GM11168 (cell line): ENCODE results near the gene GABRG1.

Source experiments
- in situ Hi-C: fragments of 300-500 bp; cut with MboI; formaldehyde crosslinking; loops from one replicate; pipeline ENCODE4 v1.12.0; 2022; ENCODE audit warnings: low sequenced_read_pairs; ENCODE audit not compliant: unreplicated experiment

The GABRG1 gene

GRCh38 chr4:46123913-46124755 is at the start of gene GABRG1:
GABRG1 (minus strand) TSS chr4:46124054; CDS start chr4:46123913, 141 bp downstream.
- in situ Hi-C loops = no loop called here

- in situ Hi-C loops = no loop called here
These were observed 23.1 kb upstream of the GABRG1 start for GRCh38 chr4:46146993-46147392.

- in situ Hi-C loops = no loop called here
These were observed 7.7 kb upstream of the GABRG1 start for GRCh38 chr4:46131498-46132057.

GRCh38 chr4:46124773-46125413 is 1.0 kb upstream of the GABRG1 start:
- in situ Hi-C loops = no loop called here

- in situ Hi-C loops = no loop called here
These were observed 42.2 kb downstream of the GABRG1 start for GRCh38 chr4:46081674-46082073.

GRCh38 chr4:46081248-46081647 is 42.6 kb downstream of the GABRG1 start:
- in situ Hi-C loops = no loop called here

GRCh38 chr4:46073778-46074177 is 50.1 kb downstream of the GABRG1 start:
- in situ Hi-C loops = no loop called here

GRCh38 chr4:46051392-46051791 is 72.5 kb downstream of the GABRG1 start:
- in situ Hi-C loops = no loop called here

GRCh38 chr4:46032056-46032455 is 91.8 kb downstream of the GABRG1 start:
- in situ Hi-C loops = no loop called here

- in situ Hi-C loops = no loop called here
These were observed 107.5 kb downstream of the GABRG1 start for GRCh38 chr4:46016306-46016705.

GRCh38 chr4:45992728-45993127 is 131.1 kb downstream of the GABRG1 start:
- in situ Hi-C loops = no loop called here

GRCh38 chr4:45989775-45990174 is 134.1 kb downstream of the GABRG1 start:
- in situ Hi-C loops = no loop called here

GRCh38 chr4:45987858-45988257 is 136.0 kb downstream of the GABRG1 start:
- in situ Hi-C loops = no loop called here
